SK-MEL-5 (cell line): ENCODE measurements around the gene AGER. TPM values are rescaled to one million over a fixed set of nuclear protein-coding genes. Genes with fewer than 3 reads are reported as not detected.
"Not testable (repeated sequence)": the region's sequence is repeated elsewhere in the genome, so short reads cannot be mapped to it uniquely, and the experiment has no call there.

Source experiments
- DNase-seq: peaks from one replicate; pipeline ENCODE4 v3.0.0-alpha.2; 2016; ENCODE audit warnings: low read depth, low spot score
- in situ Hi-C: cut with HindIII; loops from 2 replicates; pipeline ENCODE4 v1.10.0; 2016; ENCODE audit warnings: low sequenced_read_pairs, high pct_unique_total_duplicates, low pct_unique_long_range_greater_than_20kb
- small RNA-seq, 2 experiments: library from RNA; depleted of rRNA; stranded (forward); fragments of <200 nt; gene quantifications; one replicate each; pipeline ENCODE3, GENCODE V24; 2014
- total RNA-seq: library from RNA; depleted of rRNA; stranded (reverse); fragments of >200 nt; shearing (Covaris generic); gene quantifications from 2 replicates; pipeline ENCODE4 v1.2.3, GENCODE V29; 2014; rRNA removed

AGER gene
- total RNA-seq, 1 experiment from 2014 or later, result 0.85 TPM

DNA sequence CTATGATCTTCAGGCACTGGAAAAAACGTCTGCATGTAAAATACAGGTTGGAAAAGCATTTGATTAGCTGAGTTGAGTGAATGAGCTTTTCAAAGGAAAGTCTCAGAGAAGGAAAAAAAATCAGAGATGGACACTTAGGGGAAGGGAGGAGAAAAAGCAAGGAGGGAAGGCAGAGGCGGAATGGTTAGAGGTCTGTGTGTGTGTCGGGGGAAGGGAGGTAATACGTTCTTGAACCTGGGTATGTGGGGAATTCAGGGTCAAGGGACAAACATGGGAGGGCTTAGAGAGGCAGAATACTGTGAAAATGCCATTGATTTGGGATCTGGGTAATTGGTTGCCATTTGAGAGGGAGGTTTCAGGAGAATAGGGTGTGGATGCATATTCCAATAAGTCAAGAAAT, 37.4 kb downstream of the AGER start:
- DNase-seq, result no peak
- in situ Hi-C loops, result no loop called here

DNA sequence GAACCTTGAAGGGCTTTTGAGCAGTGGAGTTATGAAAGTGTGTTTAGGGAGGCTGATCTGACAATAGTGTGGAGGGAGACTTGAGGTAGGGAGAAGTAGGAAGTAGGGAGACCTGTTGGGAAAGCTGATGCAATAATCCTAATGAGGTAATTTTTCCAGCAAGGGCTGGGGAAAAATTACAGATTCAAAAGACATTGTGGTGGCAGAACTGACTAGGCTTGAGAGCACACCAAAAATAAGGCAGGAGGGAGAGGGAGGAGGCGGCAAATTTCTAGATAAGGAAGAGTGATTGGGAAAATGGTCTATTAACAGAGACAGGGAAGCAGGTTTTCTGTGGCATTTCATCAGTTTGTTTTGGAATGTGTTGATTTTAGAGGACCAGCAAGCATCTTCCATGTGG, 37.8 kb downstream of the AGER start:
- in situ Hi-C loops, result no loop called here
- DNase-seq, result no peak

DNA sequence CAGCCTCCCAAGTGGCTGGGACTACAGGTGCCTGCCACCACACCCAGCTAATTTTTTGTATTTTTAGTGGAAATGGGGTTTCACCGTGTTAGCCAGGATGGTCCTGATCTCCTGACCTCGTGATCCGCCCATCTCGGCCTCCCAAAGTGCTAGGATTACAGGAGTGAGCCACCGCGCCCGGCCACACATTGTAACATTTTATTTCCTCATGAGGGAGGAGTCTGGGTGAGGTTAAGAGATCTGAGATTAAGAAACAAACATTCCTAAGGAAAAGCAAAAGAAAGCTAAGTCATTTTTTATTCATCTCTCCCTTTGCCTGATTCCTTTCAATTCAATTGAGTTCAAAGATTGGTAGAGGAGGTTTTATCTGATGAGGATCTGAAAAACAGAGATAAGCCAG, 39.8 kb downstream of the AGER start:
- DNase-seq, in situ Hi-C loops: not testable (repeated sequence)

DNA sequence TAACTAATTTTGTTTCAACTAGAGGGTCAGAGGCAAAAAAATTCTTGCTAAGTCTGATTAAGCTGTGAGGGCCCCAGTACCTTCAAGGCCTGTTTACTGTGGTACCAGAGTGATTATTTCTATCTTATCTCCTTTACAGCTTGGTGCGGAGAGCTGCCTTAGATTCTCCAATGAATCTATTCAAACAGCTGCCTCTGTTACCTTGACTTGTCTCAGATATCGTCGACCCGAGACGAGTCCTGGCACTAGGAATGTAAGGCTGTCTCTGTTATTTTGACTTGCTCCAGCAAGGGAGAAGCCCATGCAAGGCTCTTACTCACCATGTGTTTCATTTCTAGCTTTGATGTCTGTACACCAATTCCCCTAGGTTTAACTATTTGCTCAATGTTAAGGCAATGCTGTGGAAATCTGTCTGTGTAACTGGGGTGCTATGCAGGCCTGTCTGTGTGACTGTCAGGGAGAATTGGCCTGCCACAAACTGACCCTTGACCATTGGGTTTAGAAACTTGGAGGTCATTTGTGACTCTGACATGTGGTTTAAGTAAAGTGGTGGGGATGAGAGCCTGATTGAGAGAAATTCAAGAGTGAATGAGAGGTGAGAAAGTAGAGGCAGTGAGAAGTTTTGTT, 43.5 kb downstream of the AGER start:
- DNase-seq, result no peak

DNA sequence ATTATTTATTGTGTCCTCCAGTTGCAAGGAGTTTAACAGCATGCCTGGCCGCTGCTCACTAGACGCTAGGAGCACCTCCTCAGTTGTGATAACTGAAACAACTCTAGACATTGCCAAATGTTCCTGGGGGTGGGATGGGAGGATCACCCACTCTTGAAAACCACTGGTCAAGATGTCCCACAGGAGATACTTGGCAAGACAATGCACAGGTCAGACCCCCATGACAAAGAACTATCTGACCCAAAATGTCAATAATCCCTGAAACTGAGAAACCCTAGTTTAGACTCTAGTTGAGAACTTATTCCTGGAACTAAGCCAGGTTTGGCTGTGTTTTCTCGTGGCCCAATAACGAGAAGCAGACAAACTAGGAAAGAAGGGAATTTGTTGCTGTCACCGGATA, 44.5 kb downstream of the AGER start:
- no peak for DNase-seq
- in situ Hi-C loops, result no loop called here

More for the DNA sequence above, 43.5 kb downstream of the AGER start:
- in situ Hi-C loops, result no loop called here

DNA sequence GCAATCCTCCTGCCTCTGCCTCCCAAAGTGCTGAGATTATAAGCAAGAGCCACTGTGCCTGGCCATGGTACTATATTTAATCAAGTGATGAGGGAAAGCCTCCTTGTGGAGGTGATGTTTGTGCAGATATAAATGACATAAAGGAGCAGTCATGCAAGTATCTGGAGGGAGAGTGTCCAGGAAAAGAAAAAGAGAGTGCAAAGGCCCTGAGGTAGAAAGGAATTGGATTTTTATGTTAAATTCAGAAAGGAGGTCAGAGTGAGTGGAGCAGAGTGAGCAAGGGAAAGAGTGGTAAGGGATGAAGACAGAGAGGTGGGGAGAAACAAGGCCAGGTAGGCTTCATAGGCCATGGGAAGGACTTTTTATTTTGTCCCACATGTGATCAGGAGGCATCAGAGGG, 46.6 kb downstream of the AGER start:
- in situ Hi-C loops, result no loop called here
- no peak for DNase-seq

DNA sequence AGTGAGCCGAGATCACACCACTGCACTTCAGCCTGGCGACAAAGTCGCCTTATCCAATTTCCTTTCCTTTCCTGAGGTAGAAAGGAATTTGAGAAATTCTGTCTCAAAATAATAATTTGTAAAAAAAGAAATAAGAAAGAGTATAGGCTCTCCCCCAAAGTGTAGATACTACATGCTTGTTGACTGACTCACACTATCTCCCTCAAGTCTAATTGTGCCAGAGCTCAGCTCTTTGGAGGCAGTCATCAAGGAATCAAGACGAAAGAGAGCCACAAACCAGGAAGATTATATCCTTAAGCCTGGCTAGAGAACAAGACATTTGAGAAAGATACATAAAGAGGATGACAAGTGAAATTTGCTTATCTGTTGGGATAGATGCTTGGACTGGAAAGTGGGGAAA, 50.3 kb downstream of the AGER start:
- no peak for DNase-seq
- in situ Hi-C loops, result no loop called here

DNA sequence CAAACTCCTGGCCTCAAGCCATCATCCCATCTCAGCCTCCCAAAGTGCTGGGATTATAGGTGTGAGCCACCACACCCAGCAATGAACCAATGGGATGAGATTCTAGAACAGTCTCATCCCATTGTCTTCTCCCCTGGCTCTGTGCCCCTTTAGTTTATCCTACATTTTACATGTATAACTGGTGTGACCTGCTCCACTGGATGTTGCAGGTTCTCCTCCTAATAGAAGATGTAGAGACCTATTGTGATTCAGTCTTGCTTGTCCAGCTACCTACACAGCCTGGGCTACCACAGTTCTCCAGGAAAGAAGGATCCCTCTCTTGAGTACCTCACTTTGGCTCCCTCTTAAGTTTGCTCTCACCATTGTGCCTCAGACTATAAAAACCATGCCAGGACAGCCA, 51.9 kb downstream of the AGER start:
- DNase-seq, result no peak
- in situ Hi-C loops, result no loop called here

DNA sequence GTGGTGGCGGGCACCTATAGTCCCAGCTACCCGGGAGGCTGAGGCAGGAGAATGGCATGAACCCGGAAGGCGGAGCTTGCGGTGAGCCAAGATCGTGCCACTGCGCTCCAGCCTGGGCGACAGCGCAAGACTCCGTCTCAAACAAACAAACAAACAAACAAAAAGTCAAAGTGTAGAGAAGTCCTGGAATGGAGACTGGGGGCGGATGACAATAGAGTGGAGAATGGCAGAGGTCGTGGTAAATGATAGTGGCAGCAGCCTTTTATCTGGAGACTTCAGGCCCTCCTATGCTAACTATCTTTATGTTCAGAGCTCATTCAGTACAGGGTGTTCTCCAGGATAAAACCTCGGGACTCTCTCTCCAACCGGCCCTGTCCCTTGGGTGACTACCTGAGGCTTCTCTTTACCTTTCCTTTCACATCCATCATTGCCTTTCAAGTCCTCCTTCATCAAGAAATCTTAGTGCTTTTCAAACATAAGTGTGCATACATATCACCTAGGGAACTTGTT, 52.6 kb downstream of the AGER start:
- in situ Hi-C loops, result no loop called here

More for the DNA sequence above, 52.6 kb downstream of the AGER start:
- no peak for DNase-seq

Small RNA genes lying within 50 kb of the gene (small RNA-seq; reads per million reads assigned to genes)
- 0 reads per million in 2 experiments for gene AL662884.1
- 0 to 0.02 reads per million in 2 experiments for gene MIR6833

Other genes with a start within 250 kb of the AGER start
- gene CFB, start 238.2 kb downstream of the AGER start, total RNA-seq, result not detected in 2 replicates
- 81.9 and 91.0 TPM in 2 replicates for gene NELFE, start 225.3 kb downstream of the AGER start, total RNA-seq
- gene SKIC2, start 225.1 kb downstream of the AGER start, total RNA-seq, result 21.4 and 28.3 TPM in 2 replicates
- 5.2 and 9.2 TPM in 2 replicates for gene DXO, start 212.1 kb downstream of the AGER start, total RNA-seq
- gene C4A, start 202.2 kb downstream of the AGER start, total RNA-seq, result 1.6 and 2.2 TPM in 2 replicates
- 0.45 and 2.2 TPM in 2 replicates for gene C4B, start 169.5 kb downstream of the AGER start, total RNA-seq
- not detected in 2 replicates for gene CYP21A2, start 145.8 kb downstream of the AGER start, total RNA-seq
- gene TNXB, start 74.9 kb downstream of the AGER start, total RNA-seq, result 0.37 TPM in 1 of 2 replicates, not detected in the other
- gene ATF6B, start 56.0 kb downstream of the AGER start, total RNA-seq, result 15.1 and 15.3 TPM in 2 replicates
- 8.1 and 8.7 TPM in 2 replicates for gene FKBPL, start 54.0 kb downstream of the AGER start, total RNA-seq
- 0.16 and 0.21 TPM in 2 replicates for gene PRRT1, start 32.3 kb downstream of the AGER start, total RNA-seq
- 73.5 and 109 TPM in 2 replicates for gene PPT2, start 30.1 kb downstream of the AGER start, total RNA-seq
- gene EGFL8, start 19.7 kb downstream of the AGER start, total RNA-seq, result 11.4 and 15.0 TPM in 2 replicates
- gene AGPAT1, start 8.2 kb downstream of the AGER start, total RNA-seq, result 77.8 and 85.2 TPM in 2 replicates
- 23.9 and 29.5 TPM in 2 replicates for gene RNF5, start 5.8 kb downstream of the AGER start, total RNA-seq
- 16.7 and 17.7 TPM in 2 replicates for gene PBX2, start 5.9 kb upstream of the AGER start, total RNA-seq
- 3.3 and 5.4 TPM in 2 replicates for gene GPSM3, start 8.4 kb upstream of the AGER start, total RNA-seq
- 1.7 TPM in 2 replicates for gene NOTCH4, start 39.8 kb upstream of the AGER start, total RNA-seq
- gene TSBP1, start 187.7 kb upstream of the AGER start, total RNA-seq, result not detected in 2 replicates
- not detected in 2 replicates for gene BTNL2, start 222.9 kb upstream of the AGER start, total RNA-seq